Subcutaneous abdominal adipose tissue (tissue), 5 donors: Measurements from ENCODE around the gene F7.

Experiments used
- H3K27ac ChIP-seq: one replicate; pipeline ENCODE4 v1.7.0; 2013; ENCODE audit warnings: low read depth, mild to moderate bottlenecking, inconsistent platforms, low read length, moderate library complexity
- H3K27me3 ChIP-seq, 5 donors: one replicate each; pipeline ENCODE4 v1.7.0; 2013; ENCODE audit warnings: low read length in 5 of 5, inconsistent platforms in 1 of 5; ENCODE audit not compliant: control insufficient read depth in 5 of 5, insufficient read depth in 4 of 5
- H3K36me3 ChIP-seq, 5 donors: one replicate each; pipeline ENCODE4 v1.7.0; 2013; ENCODE audit warnings: low read length in 5 of 5; ENCODE audit not compliant: control insufficient read depth in 5 of 5, insufficient read depth in 5 of 5
- H3K4me1 ChIP-seq, 5 donors: one replicate each; pipeline ENCODE4 v1.7.0; 2013; ENCODE audit warnings: low read length in 5 of 5, mild to moderate bottlenecking in 3 of 5, moderate library complexity in 1 of 5; ENCODE audit not compliant: control insufficient read depth in 5 of 5, insufficient read depth in 5 of 5
- H3K4me3 ChIP-seq, 5 donors: one replicate each; pipeline ENCODE4 v1.7.0; 2013; ENCODE audit warnings: low read length in 5 of 5, low read depth in 1 of 5
- H3K9ac ChIP-seq, 5 donors: one replicate each; pipeline ENCODE4 v1.7.0; 2013; ENCODE audit warnings: low read length in 5 of 5, mild to moderate bottlenecking in 4 of 5, moderate library complexity in 3 of 5
- H3K9me3 ChIP-seq, 5 donors: one replicate each; pipeline ENCODE4 v1.7.0; 2013; ENCODE audit warnings: low read length in 5 of 5; ENCODE audit not compliant: control insufficient read depth in 5 of 5
- donor health status: healthy.
- donor health status: healthy.
- donor health status: healthy.
- donor health status: healthy.
- donor health status: healthy.

F7 gene

DNA sequence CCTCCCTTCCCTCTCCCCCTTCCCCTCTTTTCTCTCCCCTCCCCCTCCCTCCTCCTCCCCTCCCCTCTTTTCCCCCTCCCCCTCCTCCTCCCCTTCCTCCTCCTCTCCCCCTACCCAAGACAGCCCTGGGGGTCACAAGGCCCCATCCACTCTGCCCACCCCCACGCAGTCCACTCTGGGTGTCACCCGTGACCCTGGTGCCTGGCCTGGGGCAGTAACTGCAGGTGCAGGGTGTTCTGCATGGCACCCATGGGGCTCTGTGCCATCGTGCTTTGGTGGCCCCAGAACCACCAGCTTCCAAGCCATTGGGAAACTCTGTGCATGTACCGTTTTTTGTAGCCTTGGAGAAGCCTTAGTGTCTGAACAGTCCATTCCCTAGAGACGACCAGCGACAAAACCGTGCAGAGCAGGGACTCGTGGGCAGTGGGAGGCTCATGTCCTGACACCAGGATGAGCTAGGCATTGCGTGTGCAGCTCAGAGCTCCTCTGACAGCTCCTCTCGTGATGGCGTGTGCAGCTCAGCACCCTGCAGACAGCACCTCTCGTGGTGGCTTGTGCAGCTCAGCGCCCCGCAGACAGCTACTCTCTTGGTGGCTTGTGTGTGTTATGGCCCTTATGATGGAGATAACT is 43.7 kb upstream of the F7 start:
- H3K4me1 ChIP-seq, result peaks cover 2 to 17% (median 9%) of the 10 kb centered on the region in 5 donors
- peaks cover 0 to 13% (median 10%) of the 10 kb centered on the region in 5 donors for H3K9me3 ChIP-seq
- no peak overlapping the region for H3K4me3 ChIP-seq
- H3K27ac ChIP-seq, result no peak overlapping the region
- peaks cover 3 to 17% (median 8%) of the 10 kb centered on the region in 5 donors for H3K27me3 ChIP-seq
- no peak overlapping the region for H3K9ac ChIP-seq
- peaks cover 0 to 43% (median 21%) of the 10 kb centered on the region in 5 donors for H3K36me3 ChIP-seq

DNA sequence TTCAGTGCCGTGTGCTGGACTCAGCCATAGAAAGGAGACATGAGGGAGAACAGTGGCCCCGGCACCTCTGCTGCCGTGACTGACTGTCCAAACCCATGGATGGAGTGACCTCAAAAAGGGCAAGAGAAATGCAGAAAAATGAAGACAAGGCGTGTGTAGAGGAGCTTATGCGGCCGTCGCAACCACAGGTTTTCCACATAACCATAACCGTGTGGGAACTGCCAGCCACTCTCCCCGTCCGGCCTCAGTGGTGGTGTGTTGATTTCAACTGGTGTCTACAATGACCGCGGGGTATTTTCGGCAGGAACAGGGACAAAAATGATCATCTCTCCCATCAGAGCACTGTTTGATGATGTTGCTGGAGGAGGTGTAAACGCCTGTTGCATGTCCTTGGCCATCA is 42.9 kb upstream of the F7 start:
- H3K4me3 ChIP-seq, result no peak overlapping the region
- no peak overlapping the region for H3K27ac ChIP-seq
- H3K4me1 ChIP-seq, result peaks cover 2 to 17% (median 9%) of the 10 kb centered on the region in 5 donors
- peaks cover 0 to 43% (median 21%) of the 10 kb centered on the region in 5 donors for H3K36me3 ChIP-seq
- H3K27me3 ChIP-seq, result peaks cover 3 to 17% (median 8%) of the 10 kb centered on the region in 5 donors
- peaks cover 0 to 9% (median 8%) of the 10 kb centered on the region in 5 donors for H3K9me3 ChIP-seq
- no peak overlapping the region for H3K9ac ChIP-seq

DNA sequence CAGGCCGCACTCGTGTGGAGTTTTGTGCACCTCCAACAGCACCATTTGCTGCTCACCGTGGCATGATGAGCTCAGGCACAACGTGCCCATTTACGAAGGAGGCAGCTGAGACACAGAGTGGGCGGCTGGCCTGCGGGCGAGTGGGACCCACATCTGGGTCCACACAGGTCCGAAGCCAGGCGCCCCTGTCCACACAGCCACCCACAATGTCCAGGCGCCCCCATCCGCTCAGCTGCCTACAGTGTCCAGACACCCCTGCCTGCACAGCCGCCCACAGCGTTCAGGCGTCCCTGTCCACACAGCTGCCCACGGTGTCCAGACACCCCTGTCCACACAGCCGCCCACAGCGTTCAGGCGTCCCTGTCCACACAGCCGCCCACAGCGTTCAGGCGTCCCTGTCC is 42.5 kb upstream of the F7 start:
- H3K9me3 ChIP-seq, result peaks cover 0 to 5% (median 4%) of the 10 kb centered on the region in 5 donors
- peaks cover 0 to 43% (median 21%) of the 10 kb centered on the region in 5 donors for H3K36me3 ChIP-seq
- no peak overlapping the region for H3K9ac ChIP-seq
- peaks cover 3 to 17% (median 8%) of the 10 kb centered on the region in 5 donors for H3K27me3 ChIP-seq
- peaks cover 2 to 17% (median 9%) of the 10 kb centered on the region in 5 donors for H3K4me1 ChIP-seq
- H3K27ac ChIP-seq, result no peak overlapping the region
- H3K4me3 ChIP-seq, result no peak overlapping the region

DNA sequence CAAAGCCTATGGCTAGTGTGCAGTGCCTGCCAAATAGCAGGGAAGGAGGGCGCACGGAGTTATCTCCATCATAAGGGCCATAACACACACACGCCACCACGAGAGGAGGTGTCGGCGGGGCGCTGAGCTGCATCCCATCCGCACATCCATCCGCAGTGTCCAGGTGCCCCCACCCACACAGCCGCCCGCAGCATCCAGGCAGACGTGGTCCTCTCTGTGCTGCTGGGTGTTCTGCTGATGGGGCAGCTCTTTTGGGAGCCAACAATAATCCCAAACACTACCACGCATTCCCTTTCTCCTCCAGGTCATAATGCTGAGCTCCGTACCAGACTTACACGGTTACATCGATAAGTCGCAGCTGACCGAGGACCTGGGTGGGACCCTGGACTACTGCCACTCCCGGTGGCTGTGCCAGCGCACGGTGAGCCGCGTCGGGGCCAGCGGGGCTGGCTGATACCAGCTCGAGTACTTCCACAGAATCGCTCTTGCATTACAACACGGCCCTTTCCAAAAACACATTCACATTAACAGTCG is 41.5 kb upstream of the F7 start:
- H3K27me3 ChIP-seq, result peaks cover 3 to 17% (median 8%) of the 10 kb centered on the region in 5 donors
- H3K27ac ChIP-seq, result no peak overlapping the region
- peak overlapping the region in 2 of 5 donors; percentile 8 to 19 for H3K4me3 ChIP-seq
- peaks cover 2 to 17% (median 9%) of the 10 kb centered on the region in 5 donors for H3K4me1 ChIP-seq
- H3K9me3 ChIP-seq, result no peaks in the 10 kb centered on the region
- peaks cover 0 to 43% (median 21%) of the 10 kb centered on the region in 5 donors for H3K36me3 ChIP-seq
- peak overlapping the region in 1 of 5 donors; percentile 44 for H3K9ac ChIP-seq

DNA sequence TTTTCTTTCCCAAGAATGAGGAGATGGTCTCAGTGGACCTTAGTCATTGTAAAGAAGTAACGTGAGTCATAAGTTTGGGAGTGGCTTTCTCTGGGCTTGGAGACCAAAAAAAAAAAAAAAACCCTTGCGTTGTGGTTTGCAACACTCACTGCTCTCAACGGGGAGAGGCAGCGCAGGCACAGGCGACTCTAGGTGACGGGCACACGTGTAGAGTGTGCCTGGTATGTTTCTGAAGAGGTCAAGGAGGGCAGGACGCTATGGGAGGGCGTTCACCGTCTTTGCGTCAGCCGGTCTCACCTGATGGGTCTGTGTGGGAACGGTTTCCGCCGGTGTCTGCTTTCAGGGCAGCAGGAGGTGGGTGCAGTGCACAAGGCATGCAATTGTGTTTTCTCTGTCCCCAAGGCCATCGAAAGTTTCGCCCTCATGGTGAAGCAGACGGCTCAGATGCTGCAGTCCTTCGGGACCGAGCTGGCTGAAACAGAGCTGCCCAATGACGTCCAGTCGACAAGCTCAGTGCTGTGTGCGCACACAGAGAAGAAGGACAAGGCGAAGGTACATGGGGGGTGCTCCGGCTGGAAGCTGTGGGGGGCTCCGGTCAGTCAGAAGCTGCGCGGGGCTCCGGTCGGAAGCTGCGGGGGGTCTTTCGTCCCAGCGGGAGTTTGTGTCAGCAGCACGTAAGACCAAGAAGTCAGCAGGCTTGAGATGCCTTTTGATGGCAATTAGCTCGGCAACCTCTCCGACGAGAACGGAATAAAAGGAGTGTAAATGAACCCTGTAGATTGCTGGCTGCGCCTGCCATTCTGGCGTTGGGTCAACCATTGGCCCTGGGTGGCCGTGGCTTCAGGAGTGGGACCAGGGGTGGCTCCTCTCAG is 40.8 kb upstream of the F7 start:
- Histone ChIP-seq H3K9ac (no peak overlapping the region), H3K4me1 (peaks cover 2 to 17% (median 9%) of the 10 kb centered on the region in 5 donors), H3K36me3 (peaks cover 0 to 44% (median 21%) of the 10 kb centered on the region in 5 donors), H3K27ac (no peak overlapping the region), H3K9me3 (no peaks in the 10 kb centered on the region), H3K4me3 (peak overlapping the region; percentile 13 to 69 (median 54)), H3K27me3 (peaks cover 3 to 17% (median 8%) of the 10 kb centered on the region in 5 donors)

DNA sequence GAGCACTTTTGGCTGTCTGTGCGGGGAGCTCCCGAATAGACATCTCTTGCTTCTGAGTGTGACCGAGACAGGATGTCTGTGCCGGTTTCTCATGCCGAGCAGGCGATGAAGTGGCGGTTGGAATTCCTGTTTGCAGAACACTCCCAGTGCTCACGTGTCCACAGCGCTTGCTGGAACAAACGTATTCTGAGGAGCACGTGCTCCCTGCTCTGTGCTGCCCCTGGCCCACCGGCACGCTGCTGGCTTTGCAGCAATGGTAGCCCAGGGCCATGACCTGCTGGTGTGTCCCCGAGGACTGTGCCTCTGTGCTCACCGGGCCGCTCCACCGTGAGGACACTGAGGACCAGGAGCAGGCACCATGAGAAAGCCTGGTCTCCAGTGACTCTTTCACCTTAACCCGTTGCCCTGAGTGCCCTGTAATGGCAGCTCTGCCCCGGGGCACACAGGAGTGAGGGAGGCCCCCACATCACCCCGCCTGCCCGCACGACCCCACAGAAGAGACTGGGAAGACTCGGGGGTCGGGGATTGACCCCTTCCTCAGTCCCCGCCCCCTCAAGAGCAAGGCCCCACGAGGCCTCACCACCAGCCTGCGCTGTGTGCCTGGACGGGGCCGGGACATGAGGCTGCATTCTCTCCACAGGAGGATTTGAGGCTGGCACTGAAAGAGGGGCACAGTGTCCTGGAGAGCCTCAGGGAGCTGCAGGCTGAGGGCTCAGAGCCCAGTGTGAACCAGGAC is 40.0 kb upstream of the F7 start:
- Histone ChIP-seq H3K36me3 (peaks cover 0 to 46% (median 29%) of the 10 kb centered on the region in 5 donors), H3K9ac (no peak overlapping the region), H3K4me3 (peak overlapping the region in 3 of 5 donors; percentile 31 to 69 (median 54)), H3K4me1 (peaks cover 2 to 17% (median 9%) of the 10 kb centered on the region in 5 donors), H3K27ac (no peak overlapping the region), H3K27me3 (peaks cover 3 to 17% (median 8%) of the 10 kb centered on the region in 5 donors), H3K9me3 (no peaks in the 10 kb centered on the region)

DNA sequence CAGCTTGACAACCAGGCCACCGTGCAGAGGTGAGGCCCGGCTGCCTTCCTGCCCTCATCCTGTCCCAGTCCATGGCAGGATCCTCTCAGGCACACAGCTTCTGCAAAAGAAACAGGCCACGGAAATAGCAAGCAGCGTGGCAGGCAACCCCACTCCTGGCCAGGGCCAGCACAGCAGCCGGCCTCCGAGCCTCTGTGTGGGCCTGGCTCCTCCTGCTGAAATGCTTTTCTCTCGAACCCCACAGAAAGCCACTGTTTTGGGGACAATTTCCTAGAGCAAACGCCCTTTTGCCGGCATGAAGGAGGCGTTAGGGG is 39.5 kb upstream of the F7 start:
- no peak overlapping the region for H3K27ac ChIP-seq
- peaks cover 0 to 49% (median 33%) of the 10 kb centered on the region in 5 donors for H3K36me3 ChIP-seq

DNA sequence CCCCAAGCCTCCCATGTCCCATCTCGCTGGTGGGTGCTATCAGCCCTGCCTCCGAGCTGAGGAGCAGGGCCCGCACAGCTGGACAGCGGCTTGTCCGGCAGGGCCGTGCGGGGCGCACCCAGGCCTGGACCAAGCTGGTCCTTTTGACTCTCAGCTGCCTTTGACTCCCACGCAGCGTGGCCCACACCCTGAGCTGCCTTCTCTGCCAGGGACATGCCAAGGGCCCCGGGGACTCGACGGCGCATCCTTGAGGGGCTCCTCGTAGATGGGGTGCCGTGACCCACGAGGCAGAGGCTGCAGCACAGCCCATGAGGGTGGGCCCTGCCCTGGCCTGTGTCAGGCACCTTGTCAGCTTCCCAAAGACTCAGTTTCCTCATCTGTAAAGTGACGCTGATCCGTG is 38.8 kb upstream of the F7 start:
- Histone ChIP-seq H3K4me1 (peaks cover 2 to 17% (median 9%) of the 10 kb centered on the region in 5 donors), H3K27ac (no peak overlapping the region), H3K9me3 (no peaks in the 10 kb centered on the region), H3K9ac (no peak overlapping the region), H3K27me3 (peaks cover 3 to 17% (median 8%) of the 10 kb centered on the region in 5 donors), H3K4me3 (no peak overlapping the region), H3K36me3 (peaks cover 0 to 46% (median 33%) of the 10 kb centered on the region in 5 donors)

More for the DNA sequence above, 39.5 kb upstream of the F7 start:
- no peak overlapping the region for H3K4me3 ChIP-seq
- peaks cover 2 to 17% (median 9%) of the 10 kb centered on the region in 5 donors for H3K4me1 ChIP-seq
- peaks cover 3 to 17% (median 8%) of the 10 kb centered on the region in 5 donors for H3K27me3 ChIP-seq
- no peak overlapping the region for H3K9ac ChIP-seq
- no peaks in the 10 kb centered on the region for H3K9me3 ChIP-seq
